Measurements from ENCODE around the gene KDM2B. TPM values are rescaled to one million over a fixed set of nuclear protein-coding genes. Genes with fewer than 3 reads are reported as not detected.

Gene KDM2B
- total RNA-seq, 1 donor from 2014 or later: 18.9 TPM

GRCh38 chr12:121562488-121562887, 18.3 kb downstream of the KDM2B start:
- no peak overlapping the region for H3K27ac ChIP-seq
- intact Hi-C loops (cut with DNase I): no loop called here

GRCh38 chr12:121561009-121561395, 19.8 kb downstream of the KDM2B start:
- DNase-seq (ENCODE audit: extremely low spot score in 2 of 2): no peak
- Histone ChIP-seq H3K4me1 (no peaks in the 10 kb centered on the region), H3K27me3 (no peaks in the 10 kb centered on the region), H3K36me3 (no peaks in the 10 kb centered on the region), H3K4me3 (no peak overlapping the region), H3K9me3 (no peaks in the 10 kb centered on the region), H3K27ac (no peak overlapping the region)
- intact Hi-C loops (cut with DNase I): no loop called here
- TF ChIP-seq POLR2AphosphoS5 (IDR thresholded peaks at IDR 0.05; ENCODE audit: insufficient read depth in 1 of 2, low read depth in 1 of 2) (no peak), CTCF (IDR thresholded peaks at IDR 0.05) (no peak), POLR2A (IDR thresholded peaks at IDR 0.05) (no peak)

More at GRCh38 chr12:121562488-121562887, 18.3 kb downstream of the KDM2B start:
- TF ChIP-seq POLR2A (IDR thresholded peaks at IDR 0.05): no peak
- no peak for DNase-seq (ENCODE audit: extremely low spot score in 2 of 2)
- no peaks in the 10 kb centered on the region for H3K4me1 ChIP-seq
- H3K4me3 ChIP-seq: no peak overlapping the region
- no peaks in the 10 kb centered on the region for H3K36me3 ChIP-seq
- no peaks in the 10 kb centered on the region for H3K27me3 ChIP-seq
- H3K9me3 ChIP-seq: no peaks in the 10 kb centered on the region

GRCh38 chr12:121560392-121561008, 20.3 kb downstream of the KDM2B start:
- no peak overlapping the region for H3K27ac ChIP-seq
- TF ChIP-seq POLR2AphosphoS5 (IDR thresholded peaks at IDR 0.05; ENCODE audit: insufficient read depth in 1 of 2, low read depth in 1 of 2): no peak
- no peak for TF ChIP-seq POLR2A (IDR thresholded peaks at IDR 0.05)
- TF ChIP-seq CTCF (IDR thresholded peaks at IDR 0.05): no peak
- H3K4me3 ChIP-seq: no peak overlapping the region
- no peaks in the 10 kb centered on the region for H3K27me3 ChIP-seq
- no peak for DNase-seq (ENCODE audit: extremely low spot score in 2 of 2)
- no peaks in the 10 kb centered on the region for H3K4me1 ChIP-seq
- intact Hi-C loops (cut with DNase I): no loop called here
- no peaks in the 10 kb centered on the region for H3K9me3 ChIP-seq
- no peaks in the 10 kb centered on the region for H3K36me3 ChIP-seq

GRCh38 chr12:121558956-121559355, 21.9 kb downstream of the KDM2B start:
- Histone ChIP-seq H3K27ac (no peak overlapping the region), H3K4me3 (no peak overlapping the region), H3K9me3 (no peaks in the 10 kb centered on the region), H3K36me3 (no peaks in the 10 kb centered on the region), H3K4me1 (no peaks in the 10 kb centered on the region), H3K27me3 (no peaks in the 10 kb centered on the region)
- intact Hi-C loops (cut with DNase I): no loop called here
- DNase-seq (ENCODE audit: extremely low spot score in 2 of 2): no peak
- TF ChIP-seq POLR2AphosphoS5 (IDR thresholded peaks at IDR 0.05; ENCODE audit: insufficient read depth in 1 of 2, low read depth in 1 of 2): no peak
- TF ChIP-seq CTCF (IDR thresholded peaks at IDR 0.05): no peak
- no peak for TF ChIP-seq POLR2A (IDR thresholded peaks at IDR 0.05)

- no peak for TF ChIP-seq POLR2AphosphoS5 (IDR thresholded peaks at IDR 0.05; ENCODE audit: insufficient read depth in 1 of 2, low read depth in 1 of 2)
- no peak for TF ChIP-seq CTCF (IDR thresholded peaks at IDR 0.05)
- TF ChIP-seq POLR2A (IDR thresholded peaks at IDR 0.05): no peak
- intact Hi-C loops (cut with DNase I): loop anchor here (5.0 kb wide), 1 partner anchor 131 kb away; no protein-coding TSS in a partner anchor
Measured at GRCh38 chr12:121550974-121551634, 29.7 kb downstream of the KDM2B start.

More at GRCh38 chr12:121550974-121551634, 29.7 kb downstream of the KDM2B start:
- H3K36me3 ChIP-seq: no peaks in the 10 kb centered on the region
- no peaks in the 10 kb centered on the region for H3K4me1 ChIP-seq
- H3K4me3 ChIP-seq: no peak overlapping the region
- H3K27me3 ChIP-seq: no peaks in the 10 kb centered on the region
- DNase-seq (ENCODE audit: extremely low spot score in 2 of 2): no peak
- H3K9me3 ChIP-seq: no peaks in the 10 kb centered on the region
- no peak overlapping the region for H3K27ac ChIP-seq

Measured in vagina (tissue), 2 donors.